OCI-LY1 (cell line): Measurements from ENCODE around the gene C21orf91.

Experiments
- EZH2 ChIP-seq: fragments of 200-600 bp; sonication (generic), shearing (Covaris generic); IDR thresholded peaks from 2 replicates; pipeline ENCODE4 v1.8.0; 2017; ENCODE audit warnings: borderline replicate concordance, mixed run types, mild to moderate bottlenecking, antibody characterized with exemption, low read length, moderate library complexity, mixed read lengths
- TF ChIP-seq, protein P1 (sequence below): fragments of 200-600 bp; sonication (generic), shearing (Covaris generic); IDR thresholded peaks from 2 replicates; pipeline ENCODE4 v1.5.1; 2017; ENCODE audit warnings: mild to moderate bottlenecking, antibody characterized with exemption, low read length, moderate library complexity, mixed read lengths

DNA sequence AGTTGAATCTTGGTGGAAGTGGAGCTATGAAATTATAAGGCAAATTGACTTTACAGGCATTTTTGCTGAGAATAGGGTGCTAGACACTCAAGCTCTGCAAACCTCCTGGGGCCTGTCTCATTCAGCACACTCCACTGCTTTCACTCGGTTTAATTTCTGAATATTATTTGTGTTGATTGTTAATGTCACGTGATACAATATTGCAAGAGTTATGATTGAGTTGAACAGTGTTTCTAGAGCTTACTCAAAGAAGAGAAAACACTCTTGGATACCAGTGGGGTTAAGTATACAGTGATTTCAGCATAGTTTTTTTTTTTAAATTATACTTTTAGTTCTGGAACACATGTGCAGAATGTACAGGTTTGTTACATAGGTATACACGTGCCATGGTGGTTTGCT is 49.7 kb downstream of the C21orf91 start:
- no peak for TF ChIP-seq EZH2
- TF ChIP-seq, protein P1, sequence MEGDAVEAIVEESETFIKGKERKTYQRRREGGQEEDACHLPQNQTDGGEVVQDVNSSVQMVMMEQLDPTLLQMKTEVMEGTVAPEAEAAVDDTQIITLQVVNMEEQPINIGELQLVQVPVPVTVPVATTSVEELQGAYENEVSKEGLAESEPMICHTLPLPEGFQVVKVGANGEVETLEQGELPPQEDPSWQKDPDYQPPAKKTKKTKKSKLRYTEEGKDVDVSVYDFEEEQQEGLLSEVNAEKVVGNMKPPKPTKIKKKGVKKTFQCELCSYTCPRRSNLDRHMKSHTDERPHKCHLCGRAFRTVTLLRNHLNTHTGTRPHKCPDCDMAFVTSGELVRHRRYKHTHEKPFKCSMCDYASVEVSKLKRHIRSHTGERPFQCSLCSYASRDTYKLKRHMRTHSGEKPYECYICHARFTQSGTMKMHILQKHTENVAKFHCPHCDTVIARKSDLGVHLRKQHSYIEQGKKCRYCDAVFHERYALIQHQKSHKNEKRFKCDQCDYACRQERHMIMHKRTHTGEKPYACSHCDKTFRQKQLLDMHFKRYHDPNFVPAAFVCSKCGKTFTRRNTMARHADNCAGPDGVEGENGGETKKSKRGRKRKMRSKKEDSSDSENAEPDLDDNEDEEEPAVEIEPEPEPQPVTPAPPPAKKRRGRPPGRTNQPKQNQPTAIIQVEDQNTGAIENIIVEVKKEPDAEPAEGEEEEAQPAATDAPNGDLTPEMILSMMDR: no peak
